Activated T-helper 1 cell treated with anti-CD3 and anti-CD28 coated beads, Interleukin-2, amount 50 U/mL, for 16 hours (primary cell): Measurements from ENCODE around the gene ABLIM2.

Experiments
- DNase-seq, 2 donors: peaks; one replicate each; pipeline ENCODE4 v3.0.0-alpha.2; 2020; ENCODE audit warnings: low read depth in 1 of 2, low spot score in 1 of 2

Gene ABLIM2

GRCh38 chr4:8159537-8160232 lies 1.1 kb upstream of the ABLIM2 start:
- DNase-seq, result no peak

- DNase-seq, result no peak
Observed at GRCh38 chr4:8157944-8158709, 486 bp downstream of the ABLIM2 start.

GRCh38 chr4:8157496-8157895 lies 1.1 kb downstream of the ABLIM2 start:
- DNase-seq, result no peak

GRCh38 chr4:8156617-8157016 lies 2.0 kb downstream of the ABLIM2 start:
- DNase-seq, result no peak

GRCh38 chr4:8155660-8156421 lies 2.8 kb downstream of the ABLIM2 start:
- DNase-seq, result no peak

- DNase-seq, result no peak
Observed at GRCh38 chr4:8155048-8155447, 3.6 kb downstream of the ABLIM2 start.

GRCh38 chr4:8153441-8153840 lies 5.2 kb downstream of the ABLIM2 start:
- DNase-seq, result no peak

- no peak for DNase-seq
Observed at GRCh38 chr4:8152865-8153257, 5.8 kb downstream of the ABLIM2 start.

GRCh38 chr4:8152090-8152864 lies 6.3 kb downstream of the ABLIM2 start:
- DNase-seq, result no peak

GRCh38 chr4:8151165-8151650 lies 7.4 kb downstream of the ABLIM2 start:
- no peak for DNase-seq

- DNase-seq, result no peak
Observed at GRCh38 chr4:8150152-8151090, 8.2 kb downstream of the ABLIM2 start.

- no peak for DNase-seq
Observed at GRCh38 chr4:8149664-8150063, 8.9 kb downstream of the ABLIM2 start.

- no peak for DNase-seq
Observed at GRCh38 chr4:8148785-8149435, 9.7 kb downstream of the ABLIM2 start.

GRCh38 chr4:8148159-8148558 lies 10.5 kb downstream of the ABLIM2 start:
- DNase-seq, result no peak

- DNase-seq, result no peak
Observed at GRCh38 chr4:8147231-8147970, 11.2 kb downstream of the ABLIM2 start.

- no peak for DNase-seq
Observed at GRCh38 chr4:8146157-8146556, 12.5 kb downstream of the ABLIM2 start.

- DNase-seq, result no peak
Observed at GRCh38 chr4:8144359-8144758, 14.3 kb downstream of the ABLIM2 start.

- no peak for DNase-seq
Observed at GRCh38 chr4:8143392-8144140, 15.0 kb downstream of the ABLIM2 start.
